Fibroblast of gingiva (primary cell): ENCODE results near the gene TJP3.

Experiments
- DNase-seq: peaks from one replicate; pipeline ENCODE4 v3.0.0-alpha.2; 2011; ENCODE audit warnings: low read depth

Gene TJP3

DNA sequence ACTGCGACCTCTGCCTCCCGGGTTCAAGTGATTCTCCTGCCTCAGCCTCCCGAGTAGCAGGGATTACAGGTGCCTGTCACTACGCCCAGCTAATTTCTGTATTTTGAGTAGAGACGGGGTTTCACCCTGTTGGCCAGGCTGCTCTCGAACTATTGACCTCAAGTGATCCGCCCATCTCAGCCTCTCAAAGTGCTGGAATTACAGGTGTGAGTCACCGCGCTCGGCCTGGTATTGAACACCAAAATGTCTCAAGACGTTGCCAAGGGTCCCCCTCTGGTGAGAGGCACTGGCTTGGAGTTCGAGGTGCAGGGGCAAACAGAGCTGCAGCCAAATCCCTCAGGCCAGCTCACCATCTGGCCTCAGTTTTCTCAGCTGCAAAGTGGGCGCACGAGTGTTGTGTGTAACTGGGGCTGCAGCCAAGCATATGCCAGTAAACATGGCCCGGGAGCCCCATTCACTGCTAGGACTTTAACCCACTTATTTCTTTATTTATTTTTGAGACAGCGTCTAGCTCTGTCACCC lies 8.0 kb downstream of the TJP3 start:
- DNase-seq: no peak

DNA sequence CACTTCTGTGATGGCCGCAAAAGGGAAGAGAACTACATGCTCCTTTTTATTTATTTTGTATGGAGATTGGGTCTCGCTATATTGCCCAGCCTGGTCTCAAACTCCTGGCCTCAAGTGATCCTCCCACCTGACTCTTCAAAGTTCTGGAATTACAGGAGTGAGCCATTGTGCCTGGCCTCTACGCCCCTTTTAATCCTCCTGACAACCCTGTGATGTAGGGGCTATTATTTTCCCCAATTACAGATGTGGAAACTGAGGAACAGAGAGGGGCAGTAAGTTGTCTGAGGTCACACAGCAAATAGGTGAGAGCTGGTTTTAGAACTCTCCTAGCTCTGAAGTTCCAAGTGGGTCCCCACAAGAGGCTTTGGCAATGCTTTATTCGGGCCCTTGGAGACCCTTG lies 11.7 kb downstream of the TJP3 start:
- no peak for DNase-seq

DNA sequence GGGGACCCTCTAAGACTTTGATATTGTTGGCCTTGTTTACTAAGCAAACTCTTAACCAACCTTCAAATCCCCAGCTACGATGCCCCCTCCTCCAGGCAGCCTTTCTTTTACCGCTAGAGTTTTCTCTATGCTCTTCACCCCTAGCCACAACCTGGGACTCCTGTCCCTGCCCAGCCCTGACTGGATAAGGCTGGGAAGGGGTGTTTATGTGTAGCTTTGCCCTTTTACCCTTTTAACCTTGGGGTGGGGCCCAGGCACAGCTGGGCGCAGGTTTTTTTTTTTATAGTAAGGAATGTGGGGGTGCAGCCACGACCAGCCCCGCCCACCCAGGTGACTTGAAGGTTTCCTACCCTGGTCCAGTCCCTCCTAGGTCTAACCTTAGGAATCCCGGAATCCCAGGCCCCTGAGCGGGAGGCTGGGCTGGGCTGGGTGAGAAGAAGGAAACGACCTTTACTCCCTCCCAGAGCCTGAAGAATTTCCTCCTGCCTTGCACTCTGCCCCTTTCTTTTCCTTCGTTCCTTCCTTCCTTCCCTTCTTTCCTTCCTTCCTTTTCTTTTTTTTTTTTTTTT lies 12.2 kb downstream of the TJP3 start:
- no peak for DNase-seq

DNA sequence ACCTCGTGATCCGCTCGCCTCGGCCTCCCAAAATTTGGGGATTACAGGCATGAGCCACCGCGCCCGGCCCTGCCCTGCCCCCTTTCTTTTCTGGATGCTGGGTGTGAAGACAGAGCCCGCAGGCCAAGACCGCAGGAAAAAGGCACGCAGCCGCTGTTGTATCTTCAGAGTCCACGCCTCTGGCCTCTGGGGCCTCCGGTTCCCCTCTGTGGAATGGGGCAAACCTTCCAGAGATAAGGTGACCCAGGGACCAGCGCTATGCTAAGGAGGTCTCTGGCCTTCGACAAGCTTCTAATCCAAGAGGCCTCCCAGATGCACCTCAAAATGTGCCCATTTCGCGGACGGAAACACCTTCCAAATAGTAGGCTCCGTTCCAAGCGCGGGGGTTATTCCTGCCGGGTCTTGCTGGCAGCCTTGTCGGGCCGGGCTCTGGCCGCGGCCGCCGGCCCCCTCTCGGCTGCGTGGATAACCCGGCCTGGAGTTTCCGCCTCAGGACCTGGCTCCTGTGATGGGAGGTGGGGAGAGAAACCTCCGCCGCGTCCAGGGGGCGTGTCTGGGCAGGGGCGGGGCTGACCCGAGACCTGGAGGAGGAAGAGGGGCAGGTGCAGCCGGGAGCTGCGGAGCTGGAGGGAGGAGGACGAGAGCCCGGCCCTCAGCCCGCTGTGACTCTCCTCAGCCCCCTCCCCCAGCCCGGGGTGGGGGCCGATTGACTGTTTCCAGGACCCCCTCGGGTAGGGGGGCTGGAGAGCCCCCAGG lies 13.1 kb downstream of the TJP3 start:
- peak; percentile 67 for DNase-seq

DNA sequence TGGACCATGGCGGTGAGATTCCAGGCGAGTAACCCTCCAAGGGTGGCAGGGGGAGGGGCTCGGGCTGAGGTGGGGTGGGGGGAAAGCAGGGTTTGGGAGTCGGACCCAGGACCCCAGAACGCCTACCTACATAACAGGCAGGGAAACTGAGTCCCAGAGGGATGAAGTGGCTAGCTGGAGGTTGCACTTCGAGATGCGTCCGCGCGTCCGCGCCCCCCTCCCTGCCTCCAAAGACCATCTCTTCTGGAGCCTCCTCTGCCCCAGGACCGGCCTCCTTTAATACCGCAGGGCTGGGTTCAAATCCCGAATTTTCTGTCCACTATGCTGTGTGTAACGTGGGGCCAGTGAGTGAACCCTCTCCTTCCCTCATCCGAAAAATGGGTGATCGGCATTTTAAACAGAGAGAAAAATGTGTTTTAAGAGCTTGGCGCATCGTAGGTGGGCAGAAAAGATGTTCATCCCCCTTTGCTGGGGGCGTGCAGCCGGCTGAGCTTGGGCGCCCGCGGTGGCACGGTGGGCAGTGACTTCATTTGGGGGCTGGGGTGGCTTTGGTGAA lies 13.8 kb downstream of the TJP3 start:
- DNase-seq: no peak

DNA sequence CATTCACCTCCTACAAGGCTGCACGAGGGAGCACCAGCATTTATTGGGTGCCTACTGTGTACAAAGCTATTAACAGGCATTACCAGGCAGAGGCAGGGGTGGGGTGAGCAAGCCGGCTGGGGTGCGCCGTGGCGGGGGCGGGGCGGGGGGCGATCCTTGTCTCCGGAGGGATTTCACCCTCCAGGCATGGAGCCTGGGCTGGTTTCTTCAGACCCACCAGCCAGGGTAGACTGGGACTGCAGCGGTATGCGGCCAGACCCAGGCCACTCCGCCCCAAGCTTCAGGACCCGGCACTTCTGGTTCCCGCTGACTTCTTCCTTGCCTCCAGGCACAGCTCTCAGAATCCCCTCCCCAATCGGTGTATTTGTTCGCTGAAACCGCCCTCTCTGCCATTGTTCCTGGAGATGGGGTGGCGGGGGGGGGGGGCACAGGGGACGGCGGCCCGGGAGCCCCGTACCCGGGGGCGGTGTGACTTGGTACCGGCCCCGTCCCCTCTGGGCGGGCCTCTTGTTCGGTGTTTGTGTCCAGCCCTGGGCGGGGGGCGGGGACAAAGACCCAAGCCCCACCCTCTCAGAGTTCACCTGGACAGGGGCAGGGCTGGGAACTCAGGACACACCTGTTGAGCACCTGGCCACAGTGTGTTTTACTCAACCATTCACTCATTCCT lies 14.4 kb downstream of the TJP3 start:
- no peak for DNase-seq

DNA sequence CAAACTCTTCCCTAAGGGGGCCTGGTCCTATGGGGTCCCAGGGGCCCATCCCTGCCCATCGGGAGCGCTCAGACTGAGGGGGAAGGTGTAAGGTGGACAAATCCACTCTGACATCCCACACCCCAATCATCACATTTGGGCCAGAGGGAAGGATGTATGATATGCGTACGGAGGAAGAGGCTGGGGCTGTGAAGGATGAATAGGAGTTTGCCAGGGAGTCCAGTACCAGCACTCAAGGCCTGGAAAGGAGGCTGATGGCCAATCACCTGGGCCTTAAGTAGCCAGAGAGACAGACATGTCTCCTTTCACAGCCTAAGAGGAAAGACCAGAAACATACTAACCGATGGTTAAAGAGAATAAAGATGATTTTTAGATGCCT lies 14.9 kb downstream of the TJP3 start:
- no peak for DNase-seq

DNA sequence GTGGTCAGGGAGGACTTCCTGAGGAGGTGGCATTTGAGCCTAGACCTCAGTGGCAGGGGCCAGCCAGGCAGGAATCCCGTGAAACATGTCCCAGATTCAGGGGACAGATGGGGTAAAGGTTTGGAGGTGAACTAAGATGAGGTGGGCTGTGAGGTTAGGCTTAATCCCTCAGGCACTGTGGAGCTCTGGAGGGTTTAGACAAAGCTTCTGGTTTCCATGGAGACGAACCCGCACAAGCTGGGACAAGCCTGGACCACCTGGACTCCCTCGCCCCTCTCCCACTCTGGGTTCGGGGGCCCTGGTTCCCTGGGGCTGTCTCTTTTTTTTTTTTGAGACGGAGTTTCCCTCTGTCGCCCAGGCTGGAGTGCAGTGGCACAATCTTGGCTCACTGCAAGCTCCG lies 15.7 kb downstream of the TJP3 start:
- DNase-seq: no peak

DNA sequence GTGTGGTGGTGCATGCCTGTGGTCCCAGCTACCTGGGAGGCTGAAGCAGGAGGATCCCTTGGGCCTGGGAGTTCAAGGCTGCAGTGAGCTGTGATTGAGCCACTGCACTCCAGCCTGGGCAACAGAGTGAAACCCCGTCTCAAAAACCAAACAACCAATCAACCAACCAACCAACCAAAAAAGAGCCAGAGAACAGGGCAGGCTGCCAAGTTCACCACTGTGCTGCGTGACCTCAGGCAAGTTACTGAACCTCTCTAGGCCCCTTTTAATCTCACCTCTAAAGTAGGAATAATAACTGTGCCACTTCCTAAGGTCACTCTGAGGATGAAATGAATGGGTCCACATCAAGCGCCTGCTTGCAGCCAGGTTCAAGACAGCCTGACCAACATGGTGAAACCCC lies 16.9 kb downstream of the TJP3 start:
- no peak for DNase-seq

DNA sequence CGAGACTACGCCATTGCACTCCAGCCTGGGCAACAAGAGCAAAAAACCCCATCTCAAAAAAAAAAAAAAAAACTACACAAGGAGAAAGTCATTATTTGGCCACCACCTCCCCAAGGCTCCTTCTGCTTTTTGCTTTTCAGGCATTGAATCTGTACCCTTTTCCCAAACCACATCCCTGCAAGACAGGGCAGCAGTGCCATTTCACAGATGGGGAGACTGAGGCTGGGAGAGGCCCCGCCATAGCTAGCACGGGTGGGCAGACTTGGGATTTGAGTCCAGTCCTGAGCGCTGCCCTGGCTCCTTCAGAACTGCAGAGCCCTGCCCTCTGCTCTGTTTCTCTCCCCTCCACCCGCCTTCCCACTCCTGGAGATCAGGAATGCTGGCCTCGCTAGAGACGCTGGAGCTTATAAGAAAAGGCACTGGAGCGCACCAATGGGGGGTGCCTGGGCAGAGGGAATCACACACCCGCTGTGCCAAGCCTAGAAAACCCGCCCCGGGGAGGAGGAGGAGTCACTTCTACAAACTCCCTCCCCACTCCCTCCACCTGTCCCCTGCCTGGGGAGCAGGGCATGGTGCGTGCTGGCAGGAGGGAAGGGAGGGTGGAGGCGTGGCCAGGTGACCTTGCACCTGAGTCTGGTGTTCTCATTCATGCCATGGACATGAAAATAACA lies 17.6 kb downstream of the TJP3 start:
- no peak for DNase-seq

DNA sequence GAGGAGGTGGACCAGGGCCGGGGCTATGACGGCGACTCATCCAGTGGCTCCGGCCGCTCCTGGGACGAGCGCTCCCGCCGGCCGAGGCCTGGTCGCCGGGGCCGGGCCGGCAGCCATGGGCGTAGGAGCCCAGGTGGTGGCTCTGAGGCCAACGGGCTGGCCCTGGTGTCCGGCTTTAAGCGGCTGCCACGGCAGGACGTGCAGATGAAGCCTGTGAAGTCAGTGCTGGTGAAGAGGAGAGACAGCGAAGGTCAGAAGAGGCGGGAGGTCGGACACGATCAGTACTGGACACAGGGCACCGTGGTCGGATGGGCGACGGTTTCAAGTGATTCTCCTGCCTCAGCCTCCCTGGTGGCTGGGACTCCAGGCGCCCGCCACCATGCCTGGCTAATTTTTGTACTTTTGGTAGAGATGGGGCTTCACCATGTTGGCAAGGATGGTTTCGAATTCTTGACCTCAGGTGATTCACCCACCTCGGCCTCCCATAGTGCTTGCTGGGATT lies 22.3 kb downstream of the TJP3 start:
- DNase-seq: no peak

DNA sequence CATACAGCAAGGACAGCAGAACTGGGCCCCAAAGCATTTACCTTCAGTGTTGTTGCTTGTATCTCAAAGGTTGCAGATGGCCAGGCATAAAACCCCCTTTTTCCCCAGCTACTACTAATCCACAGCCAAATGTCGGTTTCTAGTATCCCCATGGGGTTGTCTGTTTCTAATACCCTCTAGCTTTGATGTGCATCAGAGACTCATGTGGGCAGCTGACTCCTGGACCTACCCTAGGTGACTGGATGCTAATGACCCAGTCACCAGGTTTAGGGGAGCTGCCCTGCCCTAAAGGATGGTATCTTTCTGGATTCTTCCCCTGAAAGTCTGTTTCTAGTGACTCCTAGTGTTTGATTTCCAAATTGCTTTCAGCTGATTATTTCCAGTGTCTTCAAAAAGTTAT lies 23.9 kb downstream of the TJP3 start:
- no peak for DNase-seq

DNA sequence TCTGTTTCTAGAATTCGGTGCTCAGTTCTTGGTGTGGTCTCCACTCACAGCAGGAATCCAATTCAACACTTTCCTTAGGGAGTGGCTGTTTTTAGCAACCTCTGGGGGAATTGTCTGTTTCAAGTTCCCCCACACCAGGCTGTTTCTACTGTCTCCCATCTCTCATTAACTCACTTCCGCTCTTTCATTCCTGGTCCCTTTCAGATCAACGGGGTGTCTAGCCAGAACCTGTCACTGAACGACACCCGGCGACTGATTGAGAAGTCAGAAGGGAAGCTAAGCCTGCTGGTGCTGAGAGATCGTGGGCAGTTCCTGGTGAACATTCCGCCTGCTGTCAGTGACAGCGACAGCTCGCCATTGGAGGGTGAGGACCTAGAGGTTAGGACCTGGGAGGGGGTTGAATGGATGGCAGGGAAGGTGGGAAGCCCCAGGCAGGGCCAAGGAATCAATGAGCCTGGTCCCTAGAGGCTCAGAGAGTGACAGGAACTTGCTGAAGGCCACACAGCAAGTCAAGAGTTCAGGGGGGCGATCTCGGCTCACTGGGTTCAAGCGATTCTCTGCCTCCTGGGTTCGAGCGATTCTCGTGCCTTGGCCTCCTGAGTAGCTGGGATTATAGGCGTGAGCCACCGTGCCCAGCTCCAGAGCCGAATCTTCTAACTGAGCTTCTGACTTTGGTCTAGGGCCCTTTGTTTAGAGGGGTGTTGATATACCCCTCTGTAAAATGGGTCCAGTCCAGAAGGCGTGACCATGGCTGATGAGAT lies 25.5 kb downstream of the TJP3 start:
- no peak for DNase-seq

DNA sequence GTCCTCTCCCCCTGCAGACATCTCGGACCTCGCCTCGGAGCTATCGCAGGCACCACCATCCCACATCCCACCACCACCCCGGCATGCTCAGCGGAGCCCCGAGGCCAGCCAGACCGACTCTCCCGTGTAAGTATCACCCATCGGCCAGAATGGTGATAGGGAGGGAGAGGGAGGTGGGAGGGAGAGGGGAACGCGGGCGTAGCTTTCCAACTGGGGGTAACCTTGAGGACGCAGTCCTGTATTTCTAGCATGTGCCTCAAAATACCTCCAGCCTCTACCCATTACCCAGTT lies 26.1 kb downstream of the TJP3 start:
- DNase-seq: no peak

DNA sequence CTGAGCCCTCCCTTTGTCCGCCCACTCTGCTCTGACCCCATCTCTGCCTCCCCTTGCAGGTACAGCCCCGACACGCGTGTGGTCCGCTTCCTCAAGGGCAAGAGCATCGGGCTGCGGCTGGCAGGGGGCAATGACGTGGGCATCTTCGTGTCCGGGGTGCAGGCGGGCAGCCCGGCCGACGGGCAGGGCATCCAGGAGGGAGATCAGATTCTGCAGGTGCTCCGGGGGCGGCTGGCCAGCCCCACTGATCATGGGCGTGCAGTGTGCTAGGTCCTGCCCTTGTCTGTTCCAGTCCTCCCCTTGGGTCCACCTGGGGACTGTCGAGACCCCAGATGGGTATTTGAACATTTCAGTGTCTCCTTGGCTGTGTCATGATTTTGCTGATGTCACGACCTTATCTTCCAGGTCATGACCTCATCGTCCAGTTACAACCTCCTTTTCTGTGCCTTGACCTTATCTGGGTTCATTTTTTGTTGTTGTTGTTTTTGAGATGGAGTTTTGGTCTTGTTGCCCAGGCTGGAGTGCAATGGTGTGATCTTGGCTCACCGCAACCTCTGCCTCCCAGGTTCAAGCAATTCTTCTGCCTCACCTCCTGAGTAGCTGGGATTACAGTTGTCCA lies 28.0 kb downstream of the TJP3 start:
- DNase-seq: no peak

DNA sequence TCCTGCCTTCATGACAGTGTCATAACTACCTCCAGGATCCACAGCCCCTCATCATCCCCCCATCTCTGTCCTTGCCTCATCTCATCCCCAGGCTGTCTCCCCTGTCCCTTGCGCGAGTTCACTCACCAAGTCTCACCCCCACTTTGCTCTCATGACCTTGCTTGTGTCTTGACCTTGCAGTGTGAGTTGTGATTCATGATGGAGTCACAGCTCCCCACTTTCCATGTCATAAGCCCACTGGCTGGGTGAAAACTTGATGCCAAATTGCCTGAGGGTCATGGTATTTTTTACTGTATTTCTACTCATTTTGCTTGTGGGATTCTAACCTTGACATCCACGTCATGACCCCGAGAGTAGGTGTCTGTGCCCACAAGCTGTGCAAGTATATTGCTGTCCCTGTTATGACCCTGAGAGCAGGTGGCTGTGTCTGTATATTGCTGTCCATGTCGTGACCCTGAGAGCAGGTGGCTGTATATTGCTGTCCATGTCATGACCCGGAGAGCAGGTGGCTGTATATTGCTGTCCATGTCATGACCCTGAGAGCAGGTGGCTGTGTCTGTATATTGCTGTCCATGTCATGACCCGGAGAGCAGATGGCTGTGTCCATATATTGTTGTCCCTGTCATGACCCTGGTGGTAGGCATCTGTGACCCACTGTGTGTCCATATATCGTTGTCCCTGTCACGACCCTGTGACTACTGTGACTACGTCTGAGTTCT lies 29.5 kb downstream of the TJP3 start:
- no peak for DNase-seq

DNA sequence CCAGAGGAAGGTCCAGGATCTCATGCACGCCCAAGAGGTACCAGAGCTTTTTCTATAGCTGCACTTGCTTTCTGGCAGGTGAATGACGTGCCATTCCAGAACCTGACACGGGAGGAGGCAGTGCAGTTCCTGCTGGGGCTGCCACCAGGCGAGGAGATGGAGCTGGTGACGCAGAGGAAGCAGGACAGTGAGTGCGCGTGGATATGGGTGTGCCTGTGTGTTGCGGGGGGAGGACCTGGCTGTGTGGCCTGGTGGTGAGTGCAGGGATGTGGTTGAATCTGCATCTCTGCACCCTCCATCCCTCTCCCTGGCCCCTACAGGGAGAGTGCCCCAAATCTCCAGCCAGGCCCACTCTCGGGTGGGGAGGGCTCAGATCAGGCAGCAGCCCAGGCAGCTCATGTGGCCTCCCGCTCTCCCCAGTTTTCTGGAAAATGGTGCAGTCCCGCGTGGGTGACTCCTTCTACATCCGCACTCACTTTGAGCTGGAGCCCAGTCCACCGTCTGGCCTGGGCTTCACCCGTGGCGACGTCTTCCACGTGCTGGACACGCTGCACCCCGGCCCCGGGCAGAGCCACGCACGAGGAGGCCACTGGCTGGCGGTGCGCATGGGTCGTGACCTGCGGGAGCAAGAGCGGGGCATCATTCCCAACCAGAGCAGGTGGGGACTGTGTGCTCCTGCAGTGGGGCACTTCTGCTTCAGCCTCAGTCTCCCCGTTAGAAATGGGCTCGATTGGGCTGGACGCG lies 30.5 kb downstream of the TJP3 start:
- DNase-seq: no peak

DNA sequence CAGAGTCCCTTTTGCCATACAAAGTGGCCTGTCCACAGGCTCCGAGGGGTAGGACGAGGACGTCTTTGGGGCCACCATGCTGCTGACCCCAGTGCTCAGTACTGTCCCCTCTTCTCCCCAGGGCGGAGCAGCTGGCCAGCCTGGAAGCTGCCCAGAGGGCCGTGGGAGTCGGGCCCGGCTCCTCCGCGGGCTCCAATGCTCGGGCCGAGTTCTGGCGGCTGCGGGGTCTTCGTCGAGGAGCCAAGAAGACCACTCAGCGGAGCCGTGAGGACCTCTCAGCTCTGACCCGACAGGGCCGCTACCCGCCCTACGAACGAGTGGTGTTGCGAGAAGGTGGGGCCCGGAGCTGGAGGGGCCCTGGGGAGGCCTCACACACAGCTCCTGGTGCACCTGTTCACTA lies 32.2 kb downstream of the TJP3 start:
- DNase-seq: no peak

DNA sequence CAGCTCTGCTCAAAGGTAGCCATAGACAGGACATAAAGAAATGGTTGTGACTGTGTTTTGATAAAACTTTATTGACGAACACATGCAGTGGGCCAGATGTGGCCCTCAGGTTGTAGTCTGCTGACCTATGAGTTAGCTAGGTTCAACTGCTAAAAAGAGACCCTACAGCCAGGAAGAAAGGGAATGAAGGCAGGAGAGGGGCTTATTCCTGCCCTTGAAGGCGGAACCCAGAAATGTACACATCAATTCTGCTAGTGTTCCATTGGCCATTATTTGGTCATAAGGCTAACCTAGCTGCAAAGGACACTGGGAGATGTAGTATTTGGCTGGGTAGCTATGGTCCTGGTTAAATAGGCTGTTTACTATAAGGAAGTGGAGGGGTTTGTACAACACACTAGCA lies 35.3 kb downstream of the TJP3 start:
- no peak for DNase-seq
